HG03064 (cell line): ENCODE data around the gene LSR.

ENCODE experiments used
- ATAC-seq: cut with Tn5 transposase; IDR thresholded peaks from one replicate; pipeline ENCODE4 v1.9.1; 2021; ENCODE audit warnings: low read depth; ENCODE audit not compliant: unreplicated experiment

LSR gene

GRCh38 chr19:35315883-35316282, 67.1 kb downstream of the LSR start:
- ATAC-seq = no peak

DNA sequence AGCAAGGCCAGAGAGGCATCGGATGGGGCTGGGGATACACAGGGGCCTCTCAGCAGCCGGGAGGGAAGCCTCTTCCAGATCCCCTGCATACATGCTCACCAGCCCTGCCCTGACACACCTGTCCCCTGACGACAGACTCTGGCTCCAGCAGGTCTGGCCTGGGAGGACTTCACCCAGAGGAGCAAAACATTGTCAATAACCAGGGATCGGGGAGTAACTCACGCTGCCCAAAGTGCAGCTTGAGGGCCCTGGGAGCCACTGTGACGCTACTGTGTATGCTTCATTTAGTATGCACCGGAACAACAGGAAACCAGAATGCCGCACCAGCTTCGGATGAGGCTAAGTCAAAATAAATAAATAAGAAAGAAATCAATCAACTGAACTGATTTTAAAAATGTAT, 67.8 kb downstream of the LSR start:
- no peak for ATAC-seq
